Measurements from ENCODE around the gene IZUMO1.
"Not testable (repeated sequence)": the region's sequence is repeated elsewhere in the genome, so short reads cannot be mapped to it uniquely, and the experiment has no call there.

The IZUMO1 gene

DNA sequence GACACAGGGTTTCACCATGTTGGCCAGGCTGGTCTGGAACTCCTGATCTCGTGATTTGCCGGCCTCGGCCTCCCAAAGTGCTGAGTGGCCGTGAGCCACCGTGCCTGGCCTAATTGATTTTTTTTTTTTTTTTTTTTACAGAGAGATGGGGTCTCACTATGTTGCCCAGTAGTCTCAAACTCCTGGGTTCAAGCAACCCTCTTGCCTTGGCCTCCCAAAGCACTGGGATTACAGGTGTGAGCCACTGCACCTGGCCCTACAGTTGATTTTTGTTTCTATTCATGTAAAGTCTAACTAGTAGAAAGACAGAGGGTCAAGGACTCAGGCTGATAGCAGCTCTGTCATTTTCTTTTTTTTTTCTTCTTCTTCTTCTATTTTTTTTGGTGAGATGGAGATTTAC is 30.4 kb upstream of the IZUMO1 start:
- H3K9me3 ChIP-seq (ENCODE audit: control insufficient read depth, low read length): no peaks in the 10 kb centered on the region
- no peak for DNase-seq (ENCODE audit: low read depth)
- no peak overlapping the region for H3K9ac ChIP-seq (ENCODE audit: low read length)

DNA sequence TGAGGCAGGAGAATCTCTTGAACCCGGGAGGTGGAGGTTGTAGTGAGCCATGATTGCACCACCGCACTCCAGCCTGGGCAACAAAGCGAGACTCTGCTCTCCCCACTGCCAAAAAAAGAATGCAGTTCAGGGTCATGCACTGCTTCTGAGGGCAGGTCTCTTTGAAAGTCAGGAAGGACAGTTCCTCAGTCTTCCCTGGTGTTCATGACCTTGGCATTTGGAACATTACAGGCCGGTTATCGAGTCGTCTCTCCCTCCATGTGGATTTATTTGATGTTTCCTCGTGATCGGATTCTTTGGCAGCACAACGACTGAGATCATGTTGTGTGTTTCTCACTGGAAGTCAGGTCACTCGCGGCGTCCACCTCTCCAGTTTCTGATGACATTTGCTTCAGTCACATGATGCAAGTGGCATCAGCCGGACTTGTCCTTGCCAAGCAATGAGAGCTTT is 25.8 kb upstream of the IZUMO1 start:
- H3K9ac ChIP-seq (ENCODE audit: low read length): no peak overlapping the region
- peak overlapping the region; percentile 33 for H3K4me3 ChIP-seq (ENCODE audit: low read length)
- no peak for DNase-seq (ENCODE audit: low read depth)
- H3K36me3 ChIP-seq (ENCODE audit: control insufficient read depth, insufficient read depth, low read length, severe bottlenecking): no peaks in the 10 kb centered on the region
- H3K4me1 ChIP-seq (ENCODE audit: control insufficient read depth, insufficient read depth, low read length): peaks cover 18% of the 10 kb centered on the region
- no peaks in the 10 kb centered on the region for H3K27me3 ChIP-seq (replicated peaks; ENCODE audit: control insufficient read depth, insufficient read depth, low read length)
- H3K9me3 ChIP-seq (ENCODE audit: control insufficient read depth, low read length): no peaks in the 10 kb centered on the region

More for the DNA sequence above, 30.4 kb upstream of the IZUMO1 start:
- no peak overlapping the region for H3K4me3 ChIP-seq (ENCODE audit: low read length)
- H3K27me3 ChIP-seq (replicated peaks; ENCODE audit: control insufficient read depth, insufficient read depth, low read length): no peaks in the 10 kb centered on the region
- peaks cover 12% of the 10 kb centered on the region for H3K4me1 ChIP-seq (ENCODE audit: control insufficient read depth, insufficient read depth, low read length)
- no peaks in the 10 kb centered on the region for H3K36me3 ChIP-seq (ENCODE audit: control insufficient read depth, insufficient read depth, low read length, severe bottlenecking)

DNA sequence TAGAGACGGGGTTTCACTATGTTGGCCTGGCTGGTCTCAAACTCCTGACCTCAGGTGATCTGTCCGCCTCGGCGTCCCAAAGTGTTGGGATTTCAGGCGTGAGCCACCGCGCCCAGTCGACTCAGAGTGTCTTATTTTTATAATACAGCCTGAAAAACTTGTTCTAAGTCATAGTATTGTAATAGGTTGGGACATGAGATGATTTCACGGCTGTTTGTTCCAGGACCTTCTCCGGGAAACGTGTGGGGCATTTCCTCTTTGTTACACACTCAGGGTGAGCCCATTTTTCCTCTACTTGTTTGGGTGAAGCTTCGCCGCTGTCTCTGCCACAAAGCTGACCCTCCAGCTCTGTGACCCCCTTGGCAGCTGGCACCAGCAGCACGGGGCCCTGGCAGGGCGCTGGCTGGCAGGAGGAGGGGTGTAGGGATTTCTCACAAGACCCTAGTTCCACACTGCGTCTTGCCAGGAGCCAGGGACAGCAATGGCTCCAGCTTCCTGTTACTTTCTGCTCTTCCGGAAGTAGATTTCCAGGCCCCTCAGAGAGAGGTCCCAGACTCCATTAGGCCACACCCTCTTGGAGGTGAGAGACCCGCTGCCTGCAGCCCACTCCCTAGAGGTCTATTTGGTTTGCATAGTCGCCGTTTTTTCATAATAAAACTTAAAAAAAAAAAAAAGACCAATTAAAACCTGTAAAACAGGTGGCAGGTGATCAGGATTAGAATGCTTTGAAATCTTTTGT is 24.2 kb upstream of the IZUMO1 start:
- peaks cover 18% of the 10 kb centered on the region for H3K4me1 ChIP-seq (ENCODE audit: control insufficient read depth, insufficient read depth, low read length)
- DNase-seq (ENCODE audit: low read depth): no peak
- H3K4me3 ChIP-seq (ENCODE audit: low read length): no peak overlapping the region
- H3K9me3 ChIP-seq (ENCODE audit: control insufficient read depth, low read length): no peaks in the 10 kb centered on the region
- H3K27me3 ChIP-seq (replicated peaks; ENCODE audit: control insufficient read depth, insufficient read depth, low read length): no peaks in the 10 kb centered on the region
- H3K36me3 ChIP-seq (ENCODE audit: control insufficient read depth, insufficient read depth, low read length, severe bottlenecking): no peaks in the 10 kb centered on the region
- H3K9ac ChIP-seq (ENCODE audit: low read length): no peak overlapping the region

DNA sequence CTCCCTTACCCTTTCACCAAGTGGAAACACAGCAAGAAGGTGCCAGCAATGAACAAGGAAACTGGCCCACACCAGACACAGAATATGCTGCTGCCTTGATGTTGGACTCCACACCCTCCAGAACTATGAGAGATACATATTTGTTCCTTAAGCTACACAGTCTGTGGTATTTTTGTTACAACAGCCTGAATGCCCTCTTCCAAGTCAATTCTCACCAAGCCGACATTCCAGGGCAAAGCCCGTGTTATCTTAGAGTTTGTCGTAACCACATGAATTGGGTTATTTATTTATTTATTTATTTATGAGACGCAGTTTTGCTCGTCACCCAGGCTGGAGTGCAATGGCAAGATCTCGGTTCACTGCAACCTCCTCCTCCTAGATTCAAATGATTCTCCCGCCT is 23.6 kb upstream of the IZUMO1 start:
- Histone ChIP-seq H3K4me1 (ENCODE audit: control insufficient read depth, insufficient read depth, low read length) (peaks cover 18% of the 10 kb centered on the region), H3K36me3 (ENCODE audit: control insufficient read depth, insufficient read depth, low read length, severe bottlenecking) (no peaks in the 10 kb centered on the region), H3K27me3 (replicated peaks; ENCODE audit: control insufficient read depth, insufficient read depth, low read length) (no peaks in the 10 kb centered on the region), H3K4me3 (ENCODE audit: low read length) (no peak overlapping the region), H3K9me3 (ENCODE audit: control insufficient read depth, low read length) (no peaks in the 10 kb centered on the region), H3K9ac (ENCODE audit: low read length) (no peak overlapping the region)
- DNase-seq (ENCODE audit: low read depth): peak; percentile 65

DNA sequence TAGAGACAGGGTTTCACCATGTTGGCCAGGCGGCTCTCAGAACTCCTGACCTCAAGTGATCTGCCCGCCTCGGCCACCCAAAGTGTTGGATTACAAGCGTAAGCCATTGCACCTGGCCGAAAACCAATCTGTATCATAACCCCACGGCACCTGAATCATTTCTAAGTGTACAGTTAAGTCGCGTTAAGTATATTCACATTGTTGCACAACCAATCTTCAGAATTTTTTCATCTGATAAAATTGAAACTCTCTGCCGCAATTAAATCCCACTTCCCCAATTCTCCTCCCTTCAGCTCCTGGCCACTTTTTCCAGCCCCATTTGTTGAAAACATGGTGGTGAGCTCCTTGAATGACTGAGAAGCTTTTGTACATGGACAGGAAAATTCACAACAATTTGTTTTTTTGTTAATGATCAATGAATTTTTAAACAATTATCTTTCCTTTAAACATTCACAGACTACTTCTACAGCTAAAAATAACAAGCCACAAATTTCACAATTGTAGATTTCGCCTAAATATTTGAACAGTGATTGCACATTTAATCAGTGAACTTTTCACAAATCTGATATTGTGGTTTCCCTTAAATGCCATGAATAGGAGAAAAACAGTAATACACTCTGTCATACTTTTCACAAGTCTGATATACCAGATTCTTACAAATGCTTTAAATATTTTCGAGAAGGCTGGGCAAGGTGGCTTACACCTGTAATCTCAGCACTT is 22.4 kb upstream of the IZUMO1 start:
- Histone ChIP-seq H3K9ac (ENCODE audit: low read length) (no peak overlapping the region), H3K4me3 (ENCODE audit: low read length) (no peak overlapping the region), H3K36me3 (ENCODE audit: control insufficient read depth, insufficient read depth, low read length, severe bottlenecking) (no peaks in the 10 kb centered on the region), H3K9me3 (ENCODE audit: control insufficient read depth, low read length) (no peaks in the 10 kb centered on the region), H3K4me1 (ENCODE audit: control insufficient read depth, insufficient read depth, low read length) (peaks cover 18% of the 10 kb centered on the region), H3K27me3 (replicated peaks; ENCODE audit: control insufficient read depth, insufficient read depth, low read length) (peaks cover 6% of the 10 kb centered on the region)
- no peak for DNase-seq (ENCODE audit: low read depth)

DNA sequence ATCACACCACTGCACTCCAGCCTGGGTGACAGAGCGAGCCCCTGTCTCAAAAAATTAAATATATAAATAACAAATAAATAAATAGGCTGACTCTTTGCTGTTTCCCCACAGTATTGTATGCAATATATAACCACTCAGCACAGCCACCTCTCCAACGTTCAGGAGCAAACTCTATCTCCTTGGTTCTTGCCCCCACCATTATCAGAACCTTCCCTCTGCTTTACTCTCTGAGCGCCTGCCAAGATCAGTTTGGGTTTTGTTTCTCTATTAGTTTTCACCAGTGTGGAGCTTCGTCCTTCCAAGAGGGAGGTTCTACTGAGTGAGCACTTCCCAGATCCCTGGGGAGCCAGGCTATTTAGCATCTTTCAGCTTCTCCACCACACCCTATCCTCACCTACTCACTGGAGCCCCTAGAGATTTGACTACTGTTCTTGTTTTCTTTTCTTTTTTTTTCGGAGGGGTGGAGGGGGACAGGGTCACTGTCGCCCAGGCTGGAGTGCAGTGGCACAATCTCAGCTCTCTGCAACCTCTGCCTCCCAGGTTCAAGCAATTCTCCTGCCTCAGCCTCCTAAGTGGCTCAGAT is 21.6 kb upstream of the IZUMO1 start:
- H3K27me3 ChIP-seq (replicated peaks; ENCODE audit: control insufficient read depth, insufficient read depth, low read length); H3K4me3 ChIP-seq (ENCODE audit: low read length); H3K36me3 ChIP-seq (ENCODE audit: control insufficient read depth, insufficient read depth, low read length, severe bottlenecking); H3K9me3 ChIP-seq (ENCODE audit: control insufficient read depth, low read length); H3K9ac ChIP-seq (ENCODE audit: low read length); DNase-seq (ENCODE audit: low read depth): not testable (repeated sequence)
- H3K4me1 ChIP-seq (ENCODE audit: control insufficient read depth, insufficient read depth, low read length): peaks cover 18% of the 10 kb centered on the region

DNA sequence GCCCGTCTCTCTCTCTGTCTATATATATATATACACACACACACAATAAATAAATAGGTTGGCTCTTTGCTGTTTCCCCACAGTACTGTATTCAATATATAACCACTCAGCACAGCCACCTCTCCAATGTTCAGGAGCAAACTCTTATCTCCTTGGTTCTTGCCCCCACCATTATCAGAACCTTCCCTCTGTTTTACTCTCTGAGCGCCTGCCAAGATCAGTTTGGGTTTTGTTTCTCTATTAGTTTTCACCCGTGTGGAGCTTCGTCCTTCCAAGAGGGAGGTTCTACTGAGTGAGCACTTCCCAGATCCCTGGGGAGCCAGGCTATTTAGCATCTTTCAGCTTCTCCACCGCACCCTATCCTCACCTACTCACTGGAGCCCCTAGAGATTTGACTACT is 19.1 kb upstream of the IZUMO1 start:
- not testable (repeated sequence) for DNase-seq (ENCODE audit: low read depth); H3K36me3 ChIP-seq (ENCODE audit: control insufficient read depth, insufficient read depth, low read length, severe bottlenecking)

DNA sequence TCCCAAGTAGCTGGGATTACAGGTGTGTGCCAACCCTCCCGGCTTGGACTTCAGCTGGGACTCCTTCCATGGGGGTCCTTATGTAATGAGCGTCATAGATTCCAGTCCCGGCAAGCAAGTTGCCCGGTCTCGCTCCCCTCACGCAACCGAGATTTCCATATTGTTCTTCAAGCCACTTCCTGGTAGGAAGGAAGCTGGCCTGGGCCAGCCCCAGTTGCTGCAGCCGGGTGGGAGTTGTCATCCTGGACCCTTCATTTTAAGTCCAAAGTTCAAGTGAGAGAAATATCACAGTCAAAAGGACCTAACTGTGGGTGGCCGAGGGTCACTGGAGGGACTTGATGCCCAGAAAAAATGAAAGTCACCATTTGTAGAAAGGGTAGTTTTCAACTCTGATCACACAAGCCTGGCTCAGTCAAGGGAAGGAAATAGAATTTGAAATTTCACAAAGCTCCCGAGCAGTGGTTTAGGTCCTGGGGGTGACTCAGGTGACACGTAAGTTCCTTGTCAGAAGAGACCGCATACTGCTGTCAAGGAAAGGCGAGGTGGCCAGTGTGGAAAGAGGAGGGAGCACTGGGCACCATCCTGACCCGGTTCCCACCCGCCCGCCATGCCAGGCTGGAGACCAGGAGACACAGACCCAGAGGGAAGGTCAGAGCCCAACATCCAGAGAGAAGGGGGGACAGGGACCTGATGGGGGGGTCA is 13.9 kb upstream of the IZUMO1 start:
- H3K36me3 ChIP-seq (ENCODE audit: control insufficient read depth, insufficient read depth, low read length, severe bottlenecking): no peaks in the 10 kb centered on the region
- no peaks in the 10 kb centered on the region for H3K4me1 ChIP-seq (ENCODE audit: control insufficient read depth, insufficient read depth, low read length)
- H3K27me3 ChIP-seq (replicated peaks; ENCODE audit: control insufficient read depth, insufficient read depth, low read length): peaks cover 38% of the 10 kb centered on the region
- DNase-seq (ENCODE audit: low read depth): no peak
- no peaks in the 10 kb centered on the region for H3K9me3 ChIP-seq (ENCODE audit: control insufficient read depth, low read length)
- H3K4me3 ChIP-seq (ENCODE audit: low read length): no peak overlapping the region
- H3K9ac ChIP-seq (ENCODE audit: low read length): no peak overlapping the region

More for the DNA sequence above, 19.1 kb upstream of the IZUMO1 start:
- H3K4me3 ChIP-seq (ENCODE audit: low read length); H3K9ac ChIP-seq (ENCODE audit: low read length); H3K9me3 ChIP-seq (ENCODE audit: control insufficient read depth, low read length): not testable (repeated sequence)
- Histone ChIP-seq H3K27me3 (replicated peaks; ENCODE audit: control insufficient read depth, insufficient read depth, low read length) (peaks cover 29% of the 10 kb centered on the region), H3K4me1 (ENCODE audit: control insufficient read depth, insufficient read depth, low read length) (peaks cover 11% of the 10 kb centered on the region)

DNA sequence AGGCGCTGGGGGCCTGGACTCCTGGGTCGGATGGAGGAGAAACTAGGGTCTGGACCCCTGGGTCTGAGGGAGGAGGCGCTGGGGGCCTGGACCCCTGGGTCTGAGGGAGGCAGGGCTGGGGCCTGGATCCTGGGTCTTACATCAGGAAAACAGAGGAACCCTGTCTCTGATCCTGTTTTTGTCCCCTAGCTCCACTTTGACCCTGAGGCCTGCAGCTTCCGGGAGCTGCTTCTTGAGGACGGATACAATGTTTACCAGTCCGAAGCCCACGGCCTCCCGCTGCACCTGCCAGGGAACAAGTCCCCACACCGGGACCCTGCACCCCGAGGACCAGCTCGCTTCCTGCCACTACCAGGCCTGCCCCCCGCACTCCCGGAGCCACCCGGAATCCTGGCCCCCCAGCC is 11.0 kb upstream of the IZUMO1 start:
- Histone ChIP-seq H3K4me3 (ENCODE audit: low read length) (no peak overlapping the region), H3K27me3 (replicated peaks; ENCODE audit: control insufficient read depth, insufficient read depth, low read length) (peaks cover 28% of the 10 kb centered on the region), H3K9ac (ENCODE audit: low read length) (no peak overlapping the region), H3K4me1 (ENCODE audit: control insufficient read depth, insufficient read depth, low read length) (no peaks in the 10 kb centered on the region), H3K9me3 (ENCODE audit: control insufficient read depth, low read length) (no peaks in the 10 kb centered on the region), H3K36me3 (ENCODE audit: control insufficient read depth, insufficient read depth, low read length, severe bottlenecking) (no peaks in the 10 kb centered on the region)
- no peak for DNase-seq (ENCODE audit: low read depth)

DNA sequence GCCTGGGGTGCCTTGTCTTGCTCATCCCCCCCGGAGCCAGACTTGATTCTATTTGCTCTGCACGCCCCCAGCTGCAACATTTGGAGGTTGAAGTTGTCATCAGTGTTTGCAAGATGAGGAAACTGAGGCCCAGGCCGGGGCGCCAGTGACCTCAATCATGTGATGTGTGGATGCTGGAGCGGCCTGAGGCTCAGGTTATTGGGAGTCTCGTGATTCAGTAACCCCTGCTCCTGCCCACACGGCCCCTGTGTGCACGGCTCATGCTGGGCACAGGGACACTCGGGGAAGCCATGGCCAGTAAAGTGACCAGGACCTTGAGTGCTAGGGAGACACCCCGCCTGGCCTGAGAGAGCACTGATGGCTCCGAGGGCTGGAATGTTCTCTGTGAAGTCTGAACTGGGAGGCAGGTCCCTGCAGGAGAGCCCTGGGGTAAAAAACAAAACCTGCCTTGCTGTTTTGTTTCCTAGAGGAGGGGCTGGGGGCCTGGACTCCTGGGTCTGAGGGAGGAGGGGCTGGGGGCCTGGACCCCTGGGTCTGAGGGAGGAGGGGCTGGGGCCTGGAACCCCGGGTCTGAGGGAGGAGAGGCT is 10.5 kb upstream of the IZUMO1 start:
- Histone ChIP-seq H3K27me3 (replicated peaks; ENCODE audit: control insufficient read depth, insufficient read depth, low read length) (peaks cover 27% of the 10 kb centered on the region), H3K9me3 (ENCODE audit: control insufficient read depth, low read length) (no peaks in the 10 kb centered on the region), H3K9ac (ENCODE audit: low read length) (no peak overlapping the region), H3K4me1 (ENCODE audit: control insufficient read depth, insufficient read depth, low read length) (no peaks in the 10 kb centered on the region), H3K4me3 (ENCODE audit: low read length) (no peak overlapping the region), H3K36me3 (ENCODE audit: control insufficient read depth, insufficient read depth, low read length, severe bottlenecking) (no peaks in the 10 kb centered on the region)
- no peak for DNase-seq (ENCODE audit: low read depth)

DNA sequence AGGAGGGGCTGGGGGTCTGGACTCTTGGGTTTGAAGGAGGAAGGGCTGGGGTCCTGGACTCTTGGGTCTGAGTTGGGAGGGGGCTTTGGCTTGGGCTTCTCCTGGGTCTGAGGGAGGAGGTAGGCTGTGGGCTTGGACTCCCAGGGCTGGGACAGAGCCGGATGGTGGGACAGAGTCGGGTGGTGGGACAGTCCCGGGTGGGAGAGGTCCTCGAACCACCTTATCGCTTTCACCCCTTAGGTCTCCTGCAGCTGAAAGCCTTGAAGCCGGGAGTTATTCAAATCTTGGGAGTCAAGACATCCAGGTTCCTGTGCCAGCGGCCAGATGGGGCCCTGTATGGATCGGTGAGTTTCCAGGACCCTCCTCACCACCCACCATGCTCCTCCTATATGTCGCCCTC is 10.0 kb upstream of the IZUMO1 start:
- Histone ChIP-seq H3K4me1 (ENCODE audit: control insufficient read depth, insufficient read depth, low read length) (no peaks in the 10 kb centered on the region), H3K9ac (ENCODE audit: low read length) (no peak overlapping the region), H3K36me3 (ENCODE audit: control insufficient read depth, insufficient read depth, low read length, severe bottlenecking) (no peaks in the 10 kb centered on the region), H3K9me3 (ENCODE audit: control insufficient read depth, low read length) (no peaks in the 10 kb centered on the region), H3K4me3 (ENCODE audit: low read length) (no peak overlapping the region), H3K27me3 (replicated peaks; ENCODE audit: control insufficient read depth, insufficient read depth, low read length) (peaks cover 27% of the 10 kb centered on the region)
- no peak for DNase-seq (ENCODE audit: low read depth)
